ENCODE measurements around the gene PADI3. TPM values are rescaled to one million over a fixed set of nuclear protein-coding genes. Genes with fewer than 3 reads are reported as not detected.

Gene PADI3
- total RNA-seq, 1 experiment from 2014 or later, result 0.61 TPM

DNA sequence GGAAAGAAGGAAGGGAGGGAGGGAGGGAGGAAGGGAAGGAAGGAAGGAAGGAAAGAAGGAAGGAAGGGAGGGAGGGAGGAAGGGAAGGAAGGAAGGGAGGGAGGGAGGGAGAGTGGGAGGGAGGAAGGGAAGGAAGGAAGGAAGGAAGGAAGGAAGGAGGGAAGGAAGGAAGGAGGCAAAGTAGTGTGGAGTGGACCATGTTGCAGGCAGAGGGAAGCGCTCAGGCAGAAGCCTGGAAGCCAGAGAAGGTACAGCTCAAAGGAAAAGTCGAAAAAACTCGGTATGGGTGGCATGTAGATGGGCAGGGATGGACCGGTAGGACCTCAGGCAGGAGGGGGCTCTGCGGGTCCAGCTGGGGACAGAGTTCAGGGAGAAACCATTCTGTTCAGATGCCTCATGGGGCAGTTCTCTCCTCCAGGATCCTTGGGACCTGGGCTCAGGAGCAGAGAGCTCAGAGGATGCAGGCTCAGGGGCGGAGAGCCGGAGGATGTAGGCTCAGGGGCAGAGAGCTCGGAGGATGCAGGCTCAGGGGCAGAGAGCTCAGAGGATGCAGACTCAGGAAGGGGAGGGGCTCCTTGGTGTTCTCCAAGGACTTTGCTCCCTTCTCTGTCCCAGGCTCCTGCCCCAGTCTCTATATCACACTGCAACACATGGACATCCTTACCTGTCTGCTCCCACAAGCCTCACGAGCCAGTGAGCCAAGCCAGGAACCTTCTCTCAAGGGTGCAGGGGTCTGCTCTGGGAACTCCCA, 13.6 kb upstream of the PADI3 start (continued):
- TF ChIP-seq, protein P1, sequence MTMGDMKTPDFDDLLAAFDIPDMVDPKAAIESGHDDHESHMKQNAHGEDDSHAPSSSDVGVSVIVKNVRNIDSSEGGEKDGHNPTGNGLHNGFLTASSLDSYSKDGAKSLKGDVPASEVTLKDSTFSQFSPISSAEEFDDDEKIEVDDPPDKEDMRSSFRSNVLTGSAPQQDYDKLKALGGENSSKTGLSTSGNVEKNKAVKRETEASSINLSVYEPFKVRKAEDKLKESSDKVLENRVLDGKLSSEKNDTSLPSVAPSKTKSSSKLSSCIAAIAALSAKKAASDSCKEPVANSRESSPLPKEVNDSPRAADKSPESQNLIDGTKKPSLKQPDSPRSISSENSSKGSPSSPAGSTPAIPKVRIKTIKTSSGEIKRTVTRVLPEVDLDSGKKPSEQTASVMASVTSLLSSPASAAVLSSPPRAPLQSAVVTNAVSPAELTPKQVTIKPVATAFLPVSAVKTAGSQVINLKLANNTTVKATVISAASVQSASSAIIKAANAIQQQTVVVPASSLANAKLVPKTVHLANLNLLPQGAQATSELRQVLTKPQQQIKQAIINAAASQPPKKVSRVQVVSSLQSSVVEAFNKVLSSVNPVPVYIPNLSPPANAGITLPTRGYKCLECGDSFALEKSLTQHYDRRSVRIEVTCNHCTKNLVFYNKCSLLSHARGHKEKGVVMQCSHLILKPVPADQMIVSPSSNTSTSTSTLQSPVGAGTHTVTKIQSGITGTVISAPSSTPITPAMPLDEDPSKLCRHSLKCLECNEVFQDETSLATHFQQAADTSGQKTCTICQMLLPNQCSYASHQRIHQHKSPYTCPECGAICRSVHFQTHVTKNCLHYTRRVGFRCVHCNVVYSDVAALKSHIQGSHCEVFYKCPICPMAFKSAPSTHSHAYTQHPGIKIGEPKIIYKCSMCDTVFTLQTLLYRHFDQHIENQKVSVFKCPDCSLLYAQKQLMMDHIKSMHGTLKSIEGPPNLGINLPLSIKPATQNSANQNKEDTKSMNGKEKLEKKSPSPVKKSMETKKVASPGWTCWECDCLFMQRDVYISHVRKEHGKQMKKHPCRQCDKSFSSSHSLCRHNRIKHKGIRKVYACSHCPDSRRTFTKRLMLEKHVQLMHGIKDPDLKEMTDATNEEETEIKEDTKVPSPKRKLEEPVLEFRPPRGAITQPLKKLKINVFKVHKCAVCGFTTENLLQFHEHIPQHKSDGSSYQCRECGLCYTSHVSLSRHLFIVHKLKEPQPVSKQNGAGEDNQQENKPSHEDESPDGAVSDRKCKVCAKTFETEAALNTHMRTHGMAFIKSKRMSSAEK (CRISPR knock-in tag; IDR thresholded peaks at IDR 0.05; ENCODE audit: borderline replicate concordance), result no peak
- TF ChIP-seq, protein P2, sequence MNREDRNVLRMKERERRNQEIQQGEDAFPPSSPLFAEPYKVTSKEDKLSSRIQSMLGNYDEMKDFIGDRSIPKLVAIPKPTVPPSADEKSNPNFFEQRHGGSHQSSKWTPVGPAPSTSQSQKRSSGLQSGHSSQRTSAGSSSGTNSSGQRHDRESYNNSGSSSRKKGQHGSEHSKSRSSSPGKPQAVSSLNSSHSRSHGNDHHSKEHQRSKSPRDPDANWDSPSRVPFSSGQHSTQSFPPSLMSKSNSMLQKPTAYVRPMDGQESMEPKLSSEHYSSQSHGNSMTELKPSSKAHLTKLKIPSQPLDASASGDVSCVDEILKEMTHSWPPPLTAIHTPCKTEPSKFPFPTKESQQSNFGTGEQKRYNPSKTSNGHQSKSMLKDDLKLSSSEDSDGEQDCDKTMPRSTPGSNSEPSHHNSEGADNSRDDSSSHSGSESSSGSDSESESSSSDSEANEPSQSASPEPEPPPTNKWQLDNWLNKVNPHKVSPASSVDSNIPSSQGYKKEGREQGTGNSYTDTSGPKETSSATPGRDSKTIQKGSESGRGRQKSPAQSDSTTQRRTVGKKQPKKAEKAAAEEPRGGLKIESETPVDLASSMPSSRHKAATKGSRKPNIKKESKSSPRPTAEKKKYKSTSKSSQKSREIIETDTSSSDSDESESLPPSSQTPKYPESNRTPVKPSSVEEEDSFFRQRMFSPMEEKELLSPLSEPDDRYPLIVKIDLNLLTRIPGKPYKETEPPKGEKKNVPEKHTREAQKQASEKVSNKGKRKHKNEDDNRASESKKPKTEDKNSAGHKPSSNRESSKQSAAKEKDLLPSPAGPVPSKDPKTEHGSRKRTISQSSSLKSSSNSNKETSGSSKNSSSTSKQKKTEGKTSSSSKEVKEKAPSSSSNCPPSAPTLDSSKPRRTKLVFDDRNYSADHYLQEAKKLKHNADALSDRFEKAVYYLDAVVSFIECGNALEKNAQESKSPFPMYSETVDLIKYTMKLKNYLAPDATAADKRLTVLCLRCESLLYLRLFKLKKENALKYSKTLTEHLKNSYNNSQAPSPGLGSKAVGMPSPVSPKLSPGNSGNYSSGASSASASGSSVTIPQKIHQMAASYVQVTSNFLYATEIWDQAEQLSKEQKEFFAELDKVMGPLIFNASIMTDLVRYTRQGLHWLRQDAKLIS (CRISPR knock-in tag; IDR thresholded peaks at IDR 0.05; ENCODE audit: borderline replicate concordance), result no peak
- no peak for TF ChIP-seq NFATC4 (CRISPR knock-in tag; IDR thresholded peaks at IDR 0.05)
- no peak for TF ChIP-seq MYBL2 (CRISPR knock-in tag; IDR thresholded peaks at IDR 0.05)
- TF ChIP-seq, protein P3, sequence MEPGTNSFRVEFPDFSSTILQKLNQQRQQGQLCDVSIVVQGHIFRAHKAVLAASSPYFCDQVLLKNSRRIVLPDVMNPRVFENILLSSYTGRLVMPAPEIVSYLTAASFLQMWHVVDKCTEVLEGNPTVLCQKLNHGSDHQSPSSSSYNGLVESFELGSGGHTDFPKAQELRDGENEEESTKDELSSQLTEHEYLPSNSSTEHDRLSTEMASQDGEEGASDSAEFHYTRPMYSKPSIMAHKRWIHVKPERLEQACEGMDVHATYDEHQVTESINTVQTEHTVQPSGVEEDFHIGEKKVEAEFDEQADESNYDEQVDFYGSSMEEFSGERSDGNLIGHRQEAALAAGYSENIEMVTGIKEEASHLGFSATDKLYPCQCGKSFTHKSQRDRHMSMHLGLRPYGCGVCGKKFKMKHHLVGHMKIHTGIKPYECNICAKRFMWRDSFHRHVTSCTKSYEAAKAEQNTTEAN (CRISPR knock-in tag; IDR thresholded peaks at IDR 0.05), result no peak
- TF ChIP-seq, protein P4, sequence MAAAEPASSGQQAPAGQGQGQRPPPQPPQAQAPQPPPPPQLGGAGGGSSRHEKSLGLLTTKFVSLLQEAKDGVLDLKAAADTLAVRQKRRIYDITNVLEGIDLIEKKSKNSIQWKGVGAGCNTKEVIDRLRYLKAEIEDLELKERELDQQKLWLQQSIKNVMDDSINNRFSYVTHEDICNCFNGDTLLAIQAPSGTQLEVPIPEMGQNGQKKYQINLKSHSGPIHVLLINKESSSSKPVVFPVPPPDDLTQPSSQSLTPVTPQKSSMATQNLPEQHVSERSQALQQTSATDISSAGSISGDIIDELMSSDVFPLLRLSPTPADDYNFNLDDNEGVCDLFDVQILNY (CRISPR knock-in tag; IDR thresholded peaks at IDR 0.05), result no peak
- TF ChIP-seq NR3C1 (CRISPR knock-in tag; conservative IDR thresholded peaks at IDR 0.05; ENCODE audit: low read depth), result no peak
- no peak for TF ChIP-seq ATF2 (CRISPR knock-in tag; IDR thresholded peaks at IDR 0.05; ENCODE audit: borderline replicate concordance, low read depth)
- TF ChIP-seq ETV6 (CRISPR knock-in tag; IDR thresholded peaks at IDR 0.05), result no peak
- TF ChIP-seq GRHL2 (CRISPR knock-in tag; IDR thresholded peaks at IDR 0.05; ENCODE audit: insufficient replicate concordance, severe bottlenecking), result no peak
- TF ChIP-seq, protein P5, sequence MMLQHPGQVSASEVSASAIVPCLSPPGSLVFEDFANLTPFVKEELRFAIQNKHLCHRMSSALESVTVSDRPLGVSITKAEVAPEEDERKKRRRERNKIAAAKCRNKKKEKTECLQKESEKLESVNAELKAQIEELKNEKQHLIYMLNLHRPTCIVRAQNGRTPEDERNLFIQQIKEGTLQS (CRISPR knock-in tag; conservative IDR thresholded peaks at IDR 0.05), result no peak
- TF ChIP-seq FOXP4 (CRISPR knock-in tag; IDR thresholded peaks at IDR 0.05), result no peak

Data from WTC11 (cell line).